GM23338 (cell line): Measurements from ENCODE around the gene PLD1.

ENCODE experiments used
- CREB1 ChIP-seq: fragments of 250-450 bp; sonication (Bioruptor Pico); IDR thresholded peaks from 2 replicates; pipeline ENCODE4 v1.5.0; 2020; ENCODE audit warnings: low read depth, mild to moderate bottlenecking, moderate library complexity
- EZH2 ChIP-seq: fragments of 200-600 bp; sonication (generic); IDR thresholded peaks from one replicate; pipeline ENCODE4 v1.8.0; 2017; ENCODE audit warnings: antibody characterized with exemption, mild to moderate bottlenecking, low read depth; ENCODE audit not compliant: unreplicated experiment
- EZH2phosphoT487 ChIP-seq: fragments of 200-600 bp; sonication (generic); IDR thresholded peaks from one replicate; pipeline ENCODE4 v1.8.1; 2018; ENCODE audit warnings: antibody characterized with exemption; ENCODE audit not compliant: unreplicated experiment
- JUNB ChIP-seq: IDR thresholded peaks from one replicate; pipeline ENCODE4 v1.6.1; 2016; ENCODE audit warnings: antibody characterized with exemption; ENCODE audit not compliant: unreplicated experiment
- NANOG ChIP-seq: IDR thresholded peaks from 2 replicates; pipeline ENCODE4 v1.6.1; 2016; ENCODE audit warnings: antibody characterized with exemption, borderline replicate concordance
- POLR2AphosphoS5 ChIP-seq: IDR thresholded peaks from 2 replicates; pipeline ENCODE4 v1.6.1; 2016; ENCODE audit warnings: antibody characterized with exemption, low read depth
- STAT1 ChIP-seq: IDR thresholded peaks from one replicate; pipeline ENCODE4 v1.6.1; 2016; ENCODE audit warnings: antibody characterized with exemption; ENCODE audit not compliant: unreplicated experiment
- ZNF114 ChIP-seq: fragments of 250-450 bp; sonication (Bioruptor Pico); IDR thresholded peaks from 2 replicates; pipeline ENCODE4 v1.5.0; 2020; ENCODE audit warnings: mild to moderate bottlenecking, moderate library complexity
- TF ChIP-seq, protein P1 (sequence below), 2 experiments: fragments of 200-600 bp in 1 of 2; sonication (generic) in 1 of 2; conservative IDR thresholded peaks; 2 replicates each; pipeline versions ENCODE4 v1.5.1 to v1.6.1; 2016 to 2017; ENCODE audit warnings: antibody characterized with exemption in 2 of 2, low read depth in 2 of 2, mild to moderate bottlenecking in 2 of 2, moderate library complexity in 1 of 2
- TF ChIP-seq, protein P2 (sequence below): IDR thresholded peaks from one replicate; pipeline ENCODE4 v1.6.1; 2018; ENCODE audit warnings: antibody characterized with exemption; ENCODE audit not compliant: unreplicated experiment
- TF ChIP-seq, protein P3 (sequence below): fragments of 250-450 bp; sonication (Bioruptor Pico); IDR thresholded peaks from 2 replicates; pipeline ENCODE4 v1.5.0; 2020; ENCODE audit warnings: mild to moderate bottlenecking, moderate library complexity
- TF ChIP-seq, protein P4 (sequence below): IDR thresholded peaks from 2 replicates; pipeline ENCODE4 v1.6.1; 2016; ENCODE audit warnings: antibody characterized with exemption

DNA sequence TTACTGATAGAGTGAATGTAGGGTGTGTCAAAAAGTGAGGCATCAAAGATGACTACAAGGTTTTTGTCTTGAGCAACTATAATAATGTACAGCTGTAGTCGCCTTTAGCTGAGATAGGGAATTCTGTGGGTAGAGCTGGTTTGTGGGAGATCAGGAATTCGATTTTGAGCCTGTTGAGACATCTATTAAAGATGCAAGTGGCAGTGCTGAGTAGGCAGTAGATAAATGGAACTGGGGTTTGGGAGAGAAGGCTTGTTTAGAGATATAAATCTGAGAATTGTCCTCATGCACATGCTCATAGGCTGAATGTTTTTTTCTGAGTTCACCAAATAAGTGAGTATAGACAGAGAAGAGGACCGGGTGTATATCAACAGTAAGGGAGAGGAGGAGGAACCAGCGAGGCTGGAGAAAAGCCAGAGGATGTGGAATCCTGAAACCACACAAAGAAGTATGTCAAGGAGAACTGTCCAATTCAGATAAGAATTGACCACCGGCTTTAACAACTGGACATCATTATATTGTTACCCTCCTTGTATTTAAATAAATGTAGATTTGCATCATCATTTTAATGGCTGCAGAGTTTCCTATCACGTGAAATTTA lies 204.0 kb downstream of the PLD1 start:
- TF ChIP-seq, protein P1, sequence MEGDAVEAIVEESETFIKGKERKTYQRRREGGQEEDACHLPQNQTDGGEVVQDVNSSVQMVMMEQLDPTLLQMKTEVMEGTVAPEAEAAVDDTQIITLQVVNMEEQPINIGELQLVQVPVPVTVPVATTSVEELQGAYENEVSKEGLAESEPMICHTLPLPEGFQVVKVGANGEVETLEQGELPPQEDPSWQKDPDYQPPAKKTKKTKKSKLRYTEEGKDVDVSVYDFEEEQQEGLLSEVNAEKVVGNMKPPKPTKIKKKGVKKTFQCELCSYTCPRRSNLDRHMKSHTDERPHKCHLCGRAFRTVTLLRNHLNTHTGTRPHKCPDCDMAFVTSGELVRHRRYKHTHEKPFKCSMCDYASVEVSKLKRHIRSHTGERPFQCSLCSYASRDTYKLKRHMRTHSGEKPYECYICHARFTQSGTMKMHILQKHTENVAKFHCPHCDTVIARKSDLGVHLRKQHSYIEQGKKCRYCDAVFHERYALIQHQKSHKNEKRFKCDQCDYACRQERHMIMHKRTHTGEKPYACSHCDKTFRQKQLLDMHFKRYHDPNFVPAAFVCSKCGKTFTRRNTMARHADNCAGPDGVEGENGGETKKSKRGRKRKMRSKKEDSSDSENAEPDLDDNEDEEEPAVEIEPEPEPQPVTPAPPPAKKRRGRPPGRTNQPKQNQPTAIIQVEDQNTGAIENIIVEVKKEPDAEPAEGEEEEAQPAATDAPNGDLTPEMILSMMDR (conservative IDR thresholded peaks at IDR 0.05; ENCODE audit: low read depth in 2 of 2), result no peak
- TF ChIP-seq EZH2 (no peak), ZNF114 (CRISPR knock-in tag) (no peak), EZH2phosphoT487 (no peak), CREB1 (no peak), POLR2AphosphoS5 (no peak), NANOG (no peak), STAT1 (no peak), JUNB (no peak)
- TF ChIP-seq, protein P2, sequence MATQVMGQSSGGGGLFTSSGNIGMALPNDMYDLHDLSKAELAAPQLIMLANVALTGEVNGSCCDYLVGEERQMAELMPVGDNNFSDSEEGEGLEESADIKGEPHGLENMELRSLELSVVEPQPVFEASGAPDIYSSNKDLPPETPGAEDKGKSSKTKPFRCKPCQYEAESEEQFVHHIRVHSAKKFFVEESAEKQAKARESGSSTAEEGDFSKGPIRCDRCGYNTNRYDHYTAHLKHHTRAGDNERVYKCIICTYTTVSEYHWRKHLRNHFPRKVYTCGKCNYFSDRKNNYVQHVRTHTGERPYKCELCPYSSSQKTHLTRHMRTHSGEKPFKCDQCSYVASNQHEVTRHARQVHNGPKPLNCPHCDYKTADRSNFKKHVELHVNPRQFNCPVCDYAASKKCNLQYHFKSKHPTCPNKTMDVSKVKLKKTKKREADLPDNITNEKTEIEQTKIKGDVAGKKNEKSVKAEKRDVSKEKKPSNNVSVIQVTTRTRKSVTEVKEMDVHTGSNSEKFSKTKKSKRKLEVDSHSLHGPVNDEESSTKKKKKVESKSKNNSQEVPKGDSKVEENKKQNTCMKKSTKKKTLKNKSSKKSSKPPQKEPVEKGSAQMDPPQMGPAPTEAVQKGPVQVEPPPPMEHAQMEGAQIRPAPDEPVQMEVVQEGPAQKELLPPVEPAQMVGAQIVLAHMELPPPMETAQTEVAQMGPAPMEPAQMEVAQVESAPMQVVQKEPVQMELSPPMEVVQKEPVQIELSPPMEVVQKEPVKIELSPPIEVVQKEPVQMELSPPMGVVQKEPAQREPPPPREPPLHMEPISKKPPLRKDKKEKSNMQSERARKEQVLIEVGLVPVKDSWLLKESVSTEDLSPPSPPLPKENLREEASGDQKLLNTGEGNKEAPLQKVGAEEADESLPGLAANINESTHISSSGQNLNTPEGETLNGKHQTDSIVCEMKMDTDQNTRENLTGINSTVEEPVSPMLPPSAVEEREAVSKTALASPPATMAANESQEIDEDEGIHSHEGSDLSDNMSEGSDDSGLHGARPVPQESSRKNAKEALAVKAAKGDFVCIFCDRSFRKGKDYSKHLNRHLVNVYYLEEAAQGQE, result no peak
- TF ChIP-seq, protein P3, sequence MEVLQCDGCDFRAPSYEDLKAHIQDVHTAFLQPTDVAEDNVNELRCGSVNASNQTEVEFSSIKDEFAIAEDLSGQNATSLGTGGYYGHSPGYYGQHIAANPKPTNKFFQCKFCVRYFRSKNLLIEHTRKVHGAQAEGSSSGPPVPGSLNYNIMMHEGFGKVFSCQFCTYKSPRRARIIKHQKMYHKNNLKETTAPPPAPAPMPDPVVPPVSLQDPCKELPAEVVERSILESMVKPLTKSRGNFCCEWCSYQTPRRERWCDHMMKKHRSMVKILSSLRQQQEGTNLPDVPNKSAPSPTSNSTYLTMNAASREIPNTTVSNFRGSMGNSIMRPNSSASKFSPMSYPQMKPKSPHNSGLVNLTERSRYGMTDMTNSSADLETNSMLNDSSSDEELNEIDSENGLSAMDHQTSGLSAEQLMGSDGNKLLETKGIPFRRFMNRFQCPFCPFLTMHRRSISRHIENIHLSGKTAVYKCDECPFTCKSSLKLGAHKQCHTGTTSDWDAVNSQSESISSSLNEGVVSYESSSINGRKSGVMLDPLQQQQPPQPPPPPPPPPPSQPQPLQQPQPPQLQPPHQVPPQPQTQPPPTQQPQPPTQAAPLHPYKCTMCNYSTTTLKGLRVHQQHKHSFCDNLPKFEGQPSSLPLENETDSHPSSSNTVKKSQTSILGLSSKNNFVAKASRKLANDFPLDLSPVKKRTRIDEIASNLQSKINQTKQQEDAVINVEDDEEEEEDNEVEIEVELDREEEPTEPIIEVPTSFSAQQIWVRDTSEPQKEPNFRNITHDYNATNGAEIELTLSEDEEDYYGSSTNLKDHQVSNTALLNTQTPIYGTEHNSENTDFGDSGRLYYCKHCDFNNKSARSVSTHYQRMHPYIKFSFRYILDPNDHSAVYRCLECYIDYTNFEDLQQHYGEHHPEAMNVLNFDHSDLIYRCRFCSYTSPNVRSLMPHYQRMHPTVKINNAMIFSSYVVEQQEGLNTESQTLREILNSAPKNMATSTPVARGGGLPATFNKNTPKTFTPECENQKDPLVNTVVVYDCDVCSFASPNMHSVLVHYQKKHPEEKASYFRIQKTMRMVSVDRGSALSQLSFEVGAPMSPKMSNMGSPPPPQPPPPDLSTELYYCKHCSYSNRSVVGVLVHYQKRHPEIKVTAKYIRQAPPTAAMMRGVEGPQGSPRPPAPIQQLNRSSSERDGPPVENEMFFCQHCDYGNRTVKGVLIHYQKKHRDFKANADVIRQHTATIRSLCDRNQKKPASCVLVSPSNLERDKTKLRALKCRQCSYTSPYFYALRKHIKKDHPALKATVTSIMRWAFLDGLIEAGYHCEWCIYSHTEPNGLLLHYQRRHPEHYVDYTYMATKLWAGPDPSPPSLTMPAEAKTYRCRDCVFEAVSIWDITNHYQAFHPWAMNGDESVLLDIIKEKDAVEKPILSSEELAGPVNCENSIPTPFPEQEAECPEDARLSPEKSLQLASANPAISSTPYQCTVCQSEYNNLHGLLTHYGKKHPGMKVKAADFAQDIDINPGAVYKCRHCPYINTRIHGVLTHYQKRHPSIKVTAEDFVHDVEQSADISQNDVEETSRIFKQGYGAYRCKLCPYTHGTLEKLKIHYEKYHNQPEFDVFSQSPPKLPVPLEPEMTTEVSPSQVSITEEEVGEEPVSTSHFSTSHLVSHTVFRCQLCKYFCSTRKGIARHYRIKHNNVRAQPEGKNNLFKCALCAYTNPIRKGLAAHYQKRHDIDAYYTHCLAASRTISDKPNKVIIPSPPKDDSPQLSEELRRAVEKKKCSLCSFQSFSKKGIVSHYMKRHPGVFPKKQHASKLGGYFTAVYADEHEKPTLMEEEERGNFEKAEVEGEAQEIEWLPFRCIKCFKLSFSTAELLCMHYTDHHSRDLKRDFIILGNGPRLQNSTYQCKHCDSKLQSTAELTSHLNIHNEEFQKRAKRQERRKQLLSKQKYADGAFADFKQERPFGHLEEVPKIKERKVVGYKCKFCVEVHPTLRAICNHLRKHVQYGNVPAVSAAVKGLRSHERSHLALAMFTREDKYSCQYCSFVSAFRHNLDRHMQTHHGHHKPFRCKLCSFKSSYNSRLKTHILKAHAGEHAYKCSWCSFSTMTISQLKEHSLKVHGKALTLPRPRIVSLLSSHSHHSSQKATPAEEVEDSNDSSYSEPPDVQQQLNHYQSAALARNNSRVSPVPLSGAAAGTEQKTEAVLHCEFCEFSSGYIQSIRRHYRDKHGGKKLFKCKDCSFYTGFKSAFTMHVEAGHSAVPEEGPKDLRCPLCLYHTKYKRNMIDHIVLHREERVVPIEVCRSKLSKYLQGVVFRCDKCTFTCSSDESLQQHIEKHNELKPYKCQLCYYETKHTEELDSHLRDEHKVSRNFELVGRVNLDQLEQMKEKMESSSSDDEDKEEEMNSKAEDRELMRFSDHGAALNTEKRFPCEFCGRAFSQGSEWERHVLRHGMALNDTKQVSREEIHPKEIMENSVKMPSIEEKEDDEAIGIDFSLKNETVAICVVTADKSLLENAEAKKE (CRISPR knock-in tag), result no peak
- TF ChIP-seq, protein P4, sequence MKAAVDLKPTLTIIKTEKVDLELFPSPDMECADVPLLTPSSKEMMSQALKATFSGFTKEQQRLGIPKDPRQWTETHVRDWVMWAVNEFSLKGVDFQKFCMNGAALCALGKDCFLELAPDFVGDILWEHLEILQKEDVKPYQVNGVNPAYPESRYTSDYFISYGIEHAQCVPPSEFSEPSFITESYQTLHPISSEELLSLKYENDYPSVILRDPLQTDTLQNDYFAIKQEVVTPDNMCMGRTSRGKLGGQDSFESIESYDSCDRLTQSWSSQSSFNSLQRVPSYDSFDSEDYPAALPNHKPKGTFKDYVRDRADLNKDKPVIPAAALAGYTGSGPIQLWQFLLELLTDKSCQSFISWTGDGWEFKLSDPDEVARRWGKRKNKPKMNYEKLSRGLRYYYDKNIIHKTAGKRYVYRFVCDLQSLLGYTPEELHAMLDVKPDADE, result no peak
